Muscle of arm (tissue), 12 donors: ENCODE data around the gene LEF1. TPM values are rescaled to one million over a fixed set of nuclear protein-coding genes. Genes with fewer than 3 reads are reported as not detected.
A peak's percentile ranks its signal among the peaks of the same experiment; 100 is the strongest.

Experiments used
- DNase-seq: peaks from one replicate; pipeline ENCODE4 v3.0.0-alpha.2; 2013
- polyA plus RNA-seq, 12 donors: library from polyadenylated mRNA; unstranded; fragments of 120-200 nt; gene quantifications; one replicate each; pipeline ENCODE4 v1.2.1, GENCODE V29; 2013; ENCODE audit not compliant: insufficient read length in 12 of 12

Gene LEF1
- polyA plus RNA-seq, 12 donors = 6.4 to 283 (median 10.9) TPM; not detected in 1

GRCh38 chr4:108113229-108113628 lies 55.5 kb downstream of the LEF1 start:
- DNase-seq = peak; percentile 12

- DNase-seq = no peak
Observed at GRCh38 chr4:108111781-108112180, 57.0 kb downstream of the LEF1 start.

- DNase-seq = no peak
Observed at GRCh38 chr4:108110450-108110849, 58.3 kb downstream of the LEF1 start.

GRCh38 chr4:108109997-108110416 lies 58.7 kb downstream of the LEF1 start:
- no peak for DNase-seq

GRCh38 chr4:108109111-108109510 lies 59.6 kb downstream of the LEF1 start:
- DNase-seq = no peak

- DNase-seq = no peak
Observed at GRCh38 chr4:108107729-108108382, 60.9 kb downstream of the LEF1 start.

GRCh38 chr4:108107101-108107500 lies 61.6 kb downstream of the LEF1 start:
- no peak for DNase-seq

- DNase-seq = no peak
Observed at GRCh38 chr4:108106186-108106585, 62.5 kb downstream of the LEF1 start.

- no peak for DNase-seq
Observed at GRCh38 chr4:108103099-108103862, 65.5 kb downstream of the LEF1 start.

- no peak for DNase-seq
Observed at GRCh38 chr4:108100827-108101226, 67.9 kb downstream of the LEF1 start.

- no peak for DNase-seq
Observed at GRCh38 chr4:108099838-108100237, 68.9 kb downstream of the LEF1 start.

- no peak for DNase-seq
Observed at GRCh38 chr4:108097990-108098553, 70.7 kb downstream of the LEF1 start.

- no peak for DNase-seq
Observed at GRCh38 chr4:108094923-108095482, 73.7 kb downstream of the LEF1 start.

GRCh38 chr4:108094131-108094530 lies 74.6 kb downstream of the LEF1 start:
- no peak for DNase-seq

GRCh38 chr4:108092288-108092687 lies 76.4 kb downstream of the LEF1 start:
- no peak for DNase-seq

- no peak for DNase-seq
Observed at GRCh38 chr4:108087293-108087967, 81.3 kb downstream of the LEF1 start.

GRCh38 chr4:108081256-108081655 lies 87.5 kb downstream of the LEF1 start:
- DNase-seq = no peak

GRCh38 chr4:108080747-108081146 lies 88.0 kb downstream of the LEF1 start:
- no peak for DNase-seq

GRCh38 chr4:108078024-108078733 lies 90.6 kb downstream of the LEF1 start:
- no peak for DNase-seq

GRCh38 chr4:108072300-108072699 lies 96.4 kb downstream of the LEF1 start:
- DNase-seq = no peak

GRCh38 chr4:108070775-108071174 lies 98.0 kb downstream of the LEF1 start:
- no peak for DNase-seq

- no peak for DNase-seq
Observed at GRCh38 chr4:108068442-108068841, 100.3 kb downstream of the LEF1 start.
